GM12891 (cell line): ENCODE results near the gene DUSP22.

Experiments used
- DNase-seq: peaks from one replicate; pipeline ENCODE4 v3.0.0; 2011; ENCODE audit warnings: low spot score; ENCODE audit not compliant: insufficient read length
- FAIRE-seq: peaks from 2 replicates; lab custom pipeline; 2011; peaks lifted over from hg19 to GRCh38; lab: Jason Lieb, UNC
- PAX5 ChIP-seq: IDR thresholded peaks from 2 replicates; pipeline ENCODE4 v1.6.1; 2011; ENCODE audit warnings: low read length, moderate library complexity, mild to moderate bottlenecking; ENCODE audit not compliant: insufficient read depth, severe bottlenecking
- POLR2A ChIP-seq: IDR thresholded peaks from 2 replicates; pipeline ENCODE4 v1.6.1; 2011; ENCODE audit warnings: low read depth, low read length, control low read depth
- POLR2AphosphoS5 ChIP-seq: IDR thresholded peaks from 2 replicates; pipeline ENCODE4 v1.6.1; 2011; ENCODE audit warnings: low read depth, low read length, control low read depth
- POU2F2 ChIP-seq: IDR thresholded peaks from 2 replicates; pipeline ENCODE4 v1.6.1; 2011; ENCODE audit warnings: low read depth, mild to moderate bottlenecking, control low read depth, low read length, moderate library complexity
- SPI1 ChIP-seq: IDR thresholded peaks from 2 replicates; pipeline ENCODE4 v1.6.1; 2011; ENCODE audit warnings: low read depth, low read length, control low read depth
- TAF1 ChIP-seq: IDR thresholded peaks from 2 replicates; pipeline ENCODE4 v1.6.1; 2011; ENCODE audit warnings: low read depth, low read length, control low read depth

The DUSP22 gene

GRCh38 chr6:308768-309167, 16.5 kb downstream of the DUSP22 start:
- DNase-seq (no peak), FAIRE-seq (no peak)
- TF ChIP-seq PAX5 (no peak), POLR2A (no peak), POLR2AphosphoS5 (no peak), SPI1 (no peak), TAF1 (no peak), POU2F2 (no peak)

- DNase-seq = no peak
- no peak for FAIRE-seq
- TF ChIP-seq POLR2AphosphoS5 (no peak), PAX5 (no peak), SPI1 (0 out of 2 replicates have a peak, but pooled peaks have one; percentile 31), POLR2A (no peak)
Observed at GRCh38 chr6:309947-310346, 17.7 kb downstream of the DUSP22 start.

- DNase-seq = no peak
- no peak for FAIRE-seq
- TF ChIP-seq POU2F2 (no peak), POLR2A (no peak), PAX5 (no peak), TAF1 (no peak), POLR2AphosphoS5 (no peak), SPI1 (no peak)
Observed at GRCh38 chr6:310671-311070, 18.4 kb downstream of the DUSP22 start.

GRCh38 chr6:311679-312220, 19.5 kb downstream of the DUSP22 start:
- DNase-seq (no peak), FAIRE-seq (no peak)
- TF ChIP-seq POU2F2 (0 out of 2 replicates have a peak, but pooled peaks have one; percentile 30), SPI1 (no peak), PAX5 (no peak), POLR2A (no peak), TAF1 (no peak)

- TF ChIP-seq POLR2A (no peak), SPI1 (peak; percentile 55), POU2F2 (no peak)
- DNase-seq = no peak
- FAIRE-seq = peak; percentile 45
Observed at GRCh38 chr6:313087-313486, 20.8 kb downstream of the DUSP22 start.

- TF ChIP-seq POU2F2 = no peak
- TF ChIP-seq TAF1 = no peak
- no peak for TF ChIP-seq POLR2A
- no peak for TF ChIP-seq PAX5
- no peak for TF ChIP-seq POLR2AphosphoS5
- TF ChIP-seq SPI1 = no peak
- DNase-seq (no peak), FAIRE-seq (no peak)
Observed at GRCh38 chr6:313917-314316, 21.6 kb downstream of the DUSP22 start.

- TF ChIP-seq PAX5 = no peak
- TF ChIP-seq POU2F2 = no peak
- no peak for TF ChIP-seq TAF1
- no peak for TF ChIP-seq SPI1
- TF ChIP-seq POLR2AphosphoS5 = no peak
- no peak for TF ChIP-seq POLR2A
- DNase-seq = no peak
- no peak for FAIRE-seq
Observed at GRCh38 chr6:314377-314776, 22.1 kb downstream of the DUSP22 start.

GRCh38 chr6:315226-315625, 22.9 kb downstream of the DUSP22 start:
- FAIRE-seq = no peak
- DNase-seq = no peak
- no peak for TF ChIP-seq SPI1
- no peak for TF ChIP-seq TAF1
- no peak for TF ChIP-seq PAX5
- no peak for TF ChIP-seq POU2F2
- no peak for TF ChIP-seq POLR2A
- TF ChIP-seq POLR2AphosphoS5 = no peak

GRCh38 chr6:315921-316752, 23.9 kb downstream of the DUSP22 start:
- no peak for TF ChIP-seq PAX5
- no peak for TF ChIP-seq TAF1
- no peak for TF ChIP-seq POLR2A
- no peak for TF ChIP-seq POU2F2
- no peak for TF ChIP-seq POLR2AphosphoS5
- TF ChIP-seq SPI1 = no peak
- peak; percentile 54 for FAIRE-seq
- DNase-seq = no peak

- DNase-seq (no peak), FAIRE-seq (no peak)
- TF ChIP-seq PAX5 (no peak), TAF1 (no peak), POLR2A (no peak), POLR2AphosphoS5 (no peak), POU2F2 (no peak), SPI1 (no peak)
Observed at GRCh38 chr6:316753-317038, 24.4 kb downstream of the DUSP22 start.

- no peak for DNase-seq
- TF ChIP-seq PAX5 (no peak), SPI1 (no peak), POU2F2 (no peak), TAF1 (no peak), POLR2A (no peak), POLR2AphosphoS5 (no peak)
- peak; percentile 35 for FAIRE-seq
Observed at GRCh38 chr6:317060-317447, 24.8 kb downstream of the DUSP22 start.
